ENCODE measurements around the gene PRKCH.

PRKCH gene

GRCh38 chr14:61343471-61343870 lies 22.1 kb downstream of the PRKCH start:
- no peaks in the 10 kb centered on the region for H3K9me3 ChIP-seq (ENCODE audit: control insufficient read depth, low read length)

GRCh38 chr14:61343991-61344405 lies 22.6 kb downstream of the PRKCH start:
- Histone ChIP-seq H3K9me3 (ENCODE audit: control insufficient read depth, low read length) (no peaks in the 10 kb centered on the region), H3K36me3 (ENCODE audit: control insufficient read depth, insufficient read depth, low read length) (no peaks in the 10 kb centered on the region), H3K27me3 (ENCODE audit: control insufficient read depth, insufficient read depth, low read length) (no peaks in the 10 kb centered on the region), H3K4me3 (ENCODE audit: low read length) (no peak overlapping the region), H3K9ac (ENCODE audit: low read length) (no peak overlapping the region), H3K4me1 (ENCODE audit: control insufficient read depth, insufficient read depth, low read length) (no peaks in the 10 kb centered on the region)

More at GRCh38 chr14:61343471-61343870, 22.1 kb downstream of the PRKCH start:
- Histone ChIP-seq H3K27me3 (ENCODE audit: control insufficient read depth, insufficient read depth, low read length) (no peaks in the 10 kb centered on the region), H3K36me3 (ENCODE audit: control insufficient read depth, insufficient read depth, low read length) (no peaks in the 10 kb centered on the region), H3K4me3 (ENCODE audit: low read length) (no peak overlapping the region), H3K4me1 (ENCODE audit: control insufficient read depth, insufficient read depth, low read length) (no peaks in the 10 kb centered on the region), H3K9ac (ENCODE audit: low read length) (no peak overlapping the region)

- H3K36me3 ChIP-seq (ENCODE audit: control insufficient read depth, insufficient read depth, low read length): no peaks in the 10 kb centered on the region
- H3K9ac ChIP-seq (ENCODE audit: low read length): no peak overlapping the region
- H3K4me1 ChIP-seq (ENCODE audit: control insufficient read depth, insufficient read depth, low read length): no peaks in the 10 kb centered on the region
- no peak overlapping the region for H3K4me3 ChIP-seq (ENCODE audit: low read length)
- no peaks in the 10 kb centered on the region for H3K27me3 ChIP-seq (ENCODE audit: control insufficient read depth, insufficient read depth, low read length)
- H3K9me3 ChIP-seq (ENCODE audit: control insufficient read depth, low read length): no peaks in the 10 kb centered on the region
Observed at GRCh38 chr14:61344437-61345150, 23.2 kb downstream of the PRKCH start.

- Histone ChIP-seq H3K4me3 (ENCODE audit: low read length) (no peak overlapping the region), H3K9ac (ENCODE audit: low read length) (no peak overlapping the region), H3K27me3 (ENCODE audit: control insufficient read depth, insufficient read depth, low read length) (no peaks in the 10 kb centered on the region), H3K4me1 (ENCODE audit: control insufficient read depth, insufficient read depth, low read length) (no peaks in the 10 kb centered on the region), H3K9me3 (ENCODE audit: control insufficient read depth, low read length) (no peaks in the 10 kb centered on the region), H3K36me3 (ENCODE audit: control insufficient read depth, insufficient read depth, low read length) (no peaks in the 10 kb centered on the region)
Observed at GRCh38 chr14:61345151-61345482, 23.7 kb downstream of the PRKCH start.

GRCh38 chr14:61346221-61346620 lies 24.8 kb downstream of the PRKCH start:
- Histone ChIP-seq H3K9me3 (ENCODE audit: control insufficient read depth, low read length) (no peaks in the 10 kb centered on the region), H3K9ac (ENCODE audit: low read length) (no peak overlapping the region), H3K4me1 (ENCODE audit: control insufficient read depth, insufficient read depth, low read length) (no peaks in the 10 kb centered on the region), H3K4me3 (ENCODE audit: low read length) (no peak overlapping the region), H3K36me3 (ENCODE audit: control insufficient read depth, insufficient read depth, low read length) (no peaks in the 10 kb centered on the region), H3K27me3 (ENCODE audit: control insufficient read depth, insufficient read depth, low read length) (no peaks in the 10 kb centered on the region)

GRCh38 chr14:61346793-61347192 lies 25.4 kb downstream of the PRKCH start:
- Histone ChIP-seq H3K27me3 (ENCODE audit: control insufficient read depth, insufficient read depth, low read length) (no peaks in the 10 kb centered on the region), H3K9ac (ENCODE audit: low read length) (no peak overlapping the region), H3K4me1 (ENCODE audit: control insufficient read depth, insufficient read depth, low read length) (no peaks in the 10 kb centered on the region), H3K9me3 (ENCODE audit: control insufficient read depth, low read length) (no peaks in the 10 kb centered on the region), H3K36me3 (ENCODE audit: control insufficient read depth, insufficient read depth, low read length) (no peaks in the 10 kb centered on the region), H3K4me3 (ENCODE audit: low read length) (no peak overlapping the region)

GRCh38 chr14:61347826-61348443 lies 26.6 kb downstream of the PRKCH start:
- no peaks in the 10 kb centered on the region for H3K36me3 ChIP-seq (ENCODE audit: control insufficient read depth, insufficient read depth, low read length)
- no peaks in the 10 kb centered on the region for H3K4me1 ChIP-seq (ENCODE audit: control insufficient read depth, insufficient read depth, low read length)
- no peaks in the 10 kb centered on the region for H3K9me3 ChIP-seq (ENCODE audit: control insufficient read depth, low read length)
- H3K4me3 ChIP-seq (ENCODE audit: low read length): no peak overlapping the region
- H3K27me3 ChIP-seq (ENCODE audit: control insufficient read depth, insufficient read depth, low read length): no peaks in the 10 kb centered on the region
- no peak overlapping the region for H3K9ac ChIP-seq (ENCODE audit: low read length)

- no peaks in the 10 kb centered on the region for H3K27me3 ChIP-seq (ENCODE audit: control insufficient read depth, insufficient read depth, low read length)
- H3K9me3 ChIP-seq (ENCODE audit: control insufficient read depth, low read length): no peaks in the 10 kb centered on the region
- no peak overlapping the region for H3K4me3 ChIP-seq (ENCODE audit: low read length)
- no peaks in the 10 kb centered on the region for H3K36me3 ChIP-seq (ENCODE audit: control insufficient read depth, insufficient read depth, low read length)
- no peaks in the 10 kb centered on the region for H3K4me1 ChIP-seq (ENCODE audit: control insufficient read depth, insufficient read depth, low read length)
- H3K9ac ChIP-seq (ENCODE audit: low read length): no peak overlapping the region
Observed at GRCh38 chr14:61350427-61351270, 29.3 kb downstream of the PRKCH start.

- no peaks in the 10 kb centered on the region for H3K4me1 ChIP-seq (ENCODE audit: control insufficient read depth, insufficient read depth, low read length)
- no peaks in the 10 kb centered on the region for H3K27me3 ChIP-seq (ENCODE audit: control insufficient read depth, insufficient read depth, low read length)
- H3K9me3 ChIP-seq (ENCODE audit: control insufficient read depth, low read length): no peaks in the 10 kb centered on the region
- no peaks in the 10 kb centered on the region for H3K36me3 ChIP-seq (ENCODE audit: control insufficient read depth, insufficient read depth, low read length)
- no peak overlapping the region for H3K4me3 ChIP-seq (ENCODE audit: low read length)
- H3K9ac ChIP-seq (ENCODE audit: low read length): no peak overlapping the region
Observed at GRCh38 chr14:61351477-61351876, 30.1 kb downstream of the PRKCH start.

GRCh38 chr14:61355892-61356325 lies 34.5 kb downstream of the PRKCH start:
- no peaks in the 10 kb centered on the region for H3K9me3 ChIP-seq (ENCODE audit: control insufficient read depth, low read length)
- H3K4me1 ChIP-seq (ENCODE audit: control insufficient read depth, insufficient read depth, low read length): no peaks in the 10 kb centered on the region

GRCh38 chr14:61357123-61357522 lies 35.7 kb downstream of the PRKCH start:
- Histone ChIP-seq H3K4me1 (ENCODE audit: control insufficient read depth, insufficient read depth, low read length) (no peaks in the 10 kb centered on the region), H3K36me3 (ENCODE audit: control insufficient read depth, insufficient read depth, low read length) (no peaks in the 10 kb centered on the region), H3K9ac (ENCODE audit: low read length) (no peak overlapping the region), H3K27me3 (ENCODE audit: control insufficient read depth, insufficient read depth, low read length) (no peaks in the 10 kb centered on the region), H3K9me3 (ENCODE audit: control insufficient read depth, low read length) (no peaks in the 10 kb centered on the region), H3K4me3 (ENCODE audit: low read length) (no peak overlapping the region)

More at GRCh38 chr14:61355892-61356325, 34.5 kb downstream of the PRKCH start:
- Histone ChIP-seq H3K27me3 (ENCODE audit: control insufficient read depth, insufficient read depth, low read length) (no peaks in the 10 kb centered on the region), H3K36me3 (ENCODE audit: control insufficient read depth, insufficient read depth, low read length) (no peaks in the 10 kb centered on the region), H3K9ac (ENCODE audit: low read length) (no peak overlapping the region), H3K4me3 (ENCODE audit: low read length) (no peak overlapping the region)

Data from mucosa of stomach (tissue), 1 donor.